GM12891 (cell line): ENCODE results near the gene ROBO1.

Source experiments
- POLR2A ChIP-seq: IDR thresholded peaks from 2 replicates; pipeline ENCODE4 v1.6.1; 2011; ENCODE audit warnings: low read depth, low read length, control low read depth
- POLR2AphosphoS5 ChIP-seq: IDR thresholded peaks from 2 replicates; pipeline ENCODE4 v1.6.1; 2011; ENCODE audit warnings: low read depth, low read length, control low read depth
- SPI1 ChIP-seq: IDR thresholded peaks from 2 replicates; pipeline ENCODE4 v1.6.1; 2011; ENCODE audit warnings: low read depth, low read length, control low read depth
- TAF1 ChIP-seq: IDR thresholded peaks from 2 replicates; pipeline ENCODE4 v1.6.1; 2011; ENCODE audit warnings: low read depth, low read length, control low read depth

DNA sequence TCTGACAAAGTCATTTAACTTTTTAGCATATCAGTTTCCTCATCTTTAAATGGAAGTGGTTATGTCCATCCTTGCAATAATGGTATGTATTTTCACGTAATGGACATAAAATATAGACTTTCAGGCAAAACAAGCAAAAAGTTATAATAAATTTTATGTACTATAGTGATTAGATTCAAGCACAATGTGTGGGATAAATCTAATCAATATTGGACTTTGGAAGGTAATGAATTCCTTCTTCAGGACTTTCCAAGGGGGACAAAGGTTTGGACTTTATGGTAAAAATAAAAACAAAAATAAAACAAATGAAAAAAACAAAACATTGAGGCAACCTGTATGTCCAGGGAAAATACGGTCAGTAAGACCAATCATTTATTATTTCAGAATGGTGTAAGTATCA is 357.7 kb downstream of the ROBO1 start:
- TF ChIP-seq POLR2AphosphoS5: no peak
- no peak for TF ChIP-seq POLR2A
- TF ChIP-seq TAF1: no peak
- TF ChIP-seq SPI1: no peak
